Nephron (organoid): ENCODE measurements around the gene MAML3.
A peak's percentile ranks its signal among the peaks of the same experiment; 100 is the strongest.

ENCODE experiments used
- H3K27ac Mint-ChIP-seq, 3 experiments: 2 replicates each; pipeline ENCODE4 v1.8.0; 2020; ENCODE audit warnings: mixed read lengths in 3 of 3, mild to moderate bottlenecking in 2 of 3, moderate library complexity in 1 of 3
- H3K27me3 Mint-ChIP-seq: 2 replicates; pipeline ENCODE4 v1.8.0; 2021; ENCODE audit warnings: low read depth, mild to moderate bottlenecking, moderate library complexity, mixed read lengths
- H3K36me3 Mint-ChIP-seq: 2 replicates; pipeline ENCODE4 v1.8.0; 2020; ENCODE audit warnings: low read depth, mixed read lengths
- H3K4me1 Mint-ChIP-seq: 2 replicates; pipeline ENCODE4 v1.8.0; 2020; ENCODE audit warnings: mixed read lengths
- H3K4me3 Mint-ChIP-seq, 3 experiments: 2 replicates each; pipeline ENCODE4 v1.8.0; 2020; ENCODE audit warnings: mild to moderate bottlenecking in 3 of 3, mixed read lengths in 3 of 3, moderate library complexity in 2 of 3
- H3K9me3 Mint-ChIP-seq: 2 replicates; pipeline ENCODE4 v1.8.0; 2020; ENCODE audit warnings: mixed read lengths
- CTCF ChIP-seq, 3 experiments: fragments of 200-600 bp; sonication (generic); IDR thresholded peaks; one replicate each; pipeline ENCODE4 v1.5.0; 2021; ENCODE audit warnings: antibody characterized with exemption in 3 of 3; ENCODE audit not compliant: unreplicated experiment in 3 of 3

Gene MAML3

GRCh38 chr4:140061659-140062289 is 92.2 kb downstream of the MAML3 start:
- Mint-ChIP-seq H3K4me1 (peaks cover 47% of the 10 kb centered on the region), H3K27ac (peak overlapping the region; percentile 16 to 66 (median 43)), H3K9me3 (no peaks in the 10 kb centered on the region), H3K36me3 (no peaks in the 10 kb centered on the region), H3K27me3 (no peaks in the 10 kb centered on the region), H3K4me3 (no peak overlapping the region)
- TF ChIP-seq CTCF (IDR thresholded peaks at IDR 0.05; ENCODE audit: unreplicated experiment in 3 of 3) = no peak

- peaks cover 46% of the 10 kb centered on the region for H3K4me1 Mint-ChIP-seq
- no peak for TF ChIP-seq CTCF (IDR thresholded peaks at IDR 0.05; ENCODE audit: unreplicated experiment in 3 of 3)
- no peaks in the 10 kb centered on the region for H3K27me3 Mint-ChIP-seq
- peak overlapping the region in 1 of 3 experiments; percentile 34 for H3K4me3 Mint-ChIP-seq
- H3K36me3 Mint-ChIP-seq = no peaks in the 10 kb centered on the region
- H3K9me3 Mint-ChIP-seq = no peaks in the 10 kb centered on the region
- H3K27ac Mint-ChIP-seq = peak overlapping the region; percentile 16 to 66 (median 43)
Measured at GRCh38 chr4:140061194-140061593, 92.8 kb downstream of the MAML3 start.

GRCh38 chr4:140059159-140059558 is 94.8 kb downstream of the MAML3 start:
- Mint-ChIP-seq H3K4me1 (peaks cover 61% of the 10 kb centered on the region), H3K9me3 (no peaks in the 10 kb centered on the region), H3K36me3 (no peaks in the 10 kb centered on the region), H3K4me3 (no peak overlapping the region), H3K27me3 (no peaks in the 10 kb centered on the region), H3K27ac (peak overlapping the region; percentile 55 to 84 (median 78))
- TF ChIP-seq CTCF (IDR thresholded peaks at IDR 0.05; ENCODE audit: unreplicated experiment in 3 of 3) = no peak

GRCh38 chr4:140057701-140058100 is 96.3 kb downstream of the MAML3 start:
- no peaks in the 10 kb centered on the region for H3K9me3 Mint-ChIP-seq
- H3K4me1 Mint-ChIP-seq = peaks cover 71% of the 10 kb centered on the region
- no peak for TF ChIP-seq CTCF (IDR thresholded peaks at IDR 0.05; ENCODE audit: unreplicated experiment in 3 of 3)

GRCh38 chr4:140056015-140056414 is 98.0 kb downstream of the MAML3 start:
- Mint-ChIP-seq H3K4me1 (peaks cover 64% of the 10 kb centered on the region), H3K9me3 (no peaks in the 10 kb centered on the region), H3K4me3 (no peak overlapping the region), H3K27ac (peak overlapping the region; percentile 33 to 73 (median 44)), H3K36me3 (no peaks in the 10 kb centered on the region), H3K27me3 (no peaks in the 10 kb centered on the region)
- TF ChIP-seq CTCF (IDR thresholded peaks at IDR 0.05; ENCODE audit: unreplicated experiment in 3 of 3) = no peak

More at GRCh38 chr4:140057701-140058100, 96.3 kb downstream of the MAML3 start:
- H3K36me3 Mint-ChIP-seq = no peaks in the 10 kb centered on the region
- no peak overlapping the region for H3K4me3 Mint-ChIP-seq
- peak overlapping the region; percentile 57 to 59 (median 58) for H3K27ac Mint-ChIP-seq
- H3K27me3 Mint-ChIP-seq = no peaks in the 10 kb centered on the region

GRCh38 chr4:140054861-140055260 is 99.1 kb downstream of the MAML3 start:
- Mint-ChIP-seq H3K27me3 (no peaks in the 10 kb centered on the region), H3K36me3 (no peaks in the 10 kb centered on the region), H3K27ac (peak overlapping the region; percentile 33 to 73 (median 57)), H3K9me3 (no peaks in the 10 kb centered on the region), H3K4me3 (no peak overlapping the region), H3K4me1 (peaks cover 65% of the 10 kb centered on the region)
- no peak for TF ChIP-seq CTCF (IDR thresholded peaks at IDR 0.05; ENCODE audit: unreplicated experiment in 3 of 3)
